ENCODE measurements around the gene KCNQ4.

Gene KCNQ4

GRCh38 chr1:40837601-40838000 lies 54.0 kb downstream of the KCNQ4 start:
- Histone ChIP-seq H3K4me3 (ENCODE audit: low read depth in 1 of 2, low read length in 2 of 2) (no peak overlapping the region), H2AFZ (ENCODE audit: low read depth, low read length) (no peak overlapping the region), H3K4me1 (ENCODE audit: insufficient read depth, low read length) (no peaks in the 10 kb centered on the region), H3K9me3 (ENCODE audit: insufficient read depth, low read length, severe bottlenecking) (no peaks in the 10 kb centered on the region), H3K36me3 (ENCODE audit: insufficient read depth, low read length) (no peaks in the 10 kb centered on the region), H3K79me2 (ENCODE audit: insufficient read depth, low read length) (no peaks in the 10 kb centered on the region), H3K27ac (ENCODE audit: low read length) (no peak overlapping the region), H3K9ac (ENCODE audit: low read depth, low read length) (no peak overlapping the region), H3K27me3 (ENCODE audit: insufficient read depth, low read length, poor library complexity) (no peaks in the 10 kb centered on the region), H3K4me2 (ENCODE audit: insufficient read depth, low read length) (no peak overlapping the region), H4K20me1 (ENCODE audit: insufficient read depth, low read length) (no peaks in the 10 kb centered on the region)
- TF ChIP-seq, protein P1, sequence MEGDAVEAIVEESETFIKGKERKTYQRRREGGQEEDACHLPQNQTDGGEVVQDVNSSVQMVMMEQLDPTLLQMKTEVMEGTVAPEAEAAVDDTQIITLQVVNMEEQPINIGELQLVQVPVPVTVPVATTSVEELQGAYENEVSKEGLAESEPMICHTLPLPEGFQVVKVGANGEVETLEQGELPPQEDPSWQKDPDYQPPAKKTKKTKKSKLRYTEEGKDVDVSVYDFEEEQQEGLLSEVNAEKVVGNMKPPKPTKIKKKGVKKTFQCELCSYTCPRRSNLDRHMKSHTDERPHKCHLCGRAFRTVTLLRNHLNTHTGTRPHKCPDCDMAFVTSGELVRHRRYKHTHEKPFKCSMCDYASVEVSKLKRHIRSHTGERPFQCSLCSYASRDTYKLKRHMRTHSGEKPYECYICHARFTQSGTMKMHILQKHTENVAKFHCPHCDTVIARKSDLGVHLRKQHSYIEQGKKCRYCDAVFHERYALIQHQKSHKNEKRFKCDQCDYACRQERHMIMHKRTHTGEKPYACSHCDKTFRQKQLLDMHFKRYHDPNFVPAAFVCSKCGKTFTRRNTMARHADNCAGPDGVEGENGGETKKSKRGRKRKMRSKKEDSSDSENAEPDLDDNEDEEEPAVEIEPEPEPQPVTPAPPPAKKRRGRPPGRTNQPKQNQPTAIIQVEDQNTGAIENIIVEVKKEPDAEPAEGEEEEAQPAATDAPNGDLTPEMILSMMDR (IDR thresholded peaks at IDR 0.05; ENCODE audit: borderline replicate concordance, extremely low read depth, low read length, poor library complexity, severe bottlenecking) = no peak
- TF ChIP-seq EZH2 (IDR thresholded peaks at IDR 0.05; ENCODE audit: borderline replicate concordance, low read depth, low read length, severe bottlenecking) = no peak
- ATAC-seq (ENCODE audit: insufficient read depth, low read depth) (no peak), DNase-seq (no peak)

DNA sequence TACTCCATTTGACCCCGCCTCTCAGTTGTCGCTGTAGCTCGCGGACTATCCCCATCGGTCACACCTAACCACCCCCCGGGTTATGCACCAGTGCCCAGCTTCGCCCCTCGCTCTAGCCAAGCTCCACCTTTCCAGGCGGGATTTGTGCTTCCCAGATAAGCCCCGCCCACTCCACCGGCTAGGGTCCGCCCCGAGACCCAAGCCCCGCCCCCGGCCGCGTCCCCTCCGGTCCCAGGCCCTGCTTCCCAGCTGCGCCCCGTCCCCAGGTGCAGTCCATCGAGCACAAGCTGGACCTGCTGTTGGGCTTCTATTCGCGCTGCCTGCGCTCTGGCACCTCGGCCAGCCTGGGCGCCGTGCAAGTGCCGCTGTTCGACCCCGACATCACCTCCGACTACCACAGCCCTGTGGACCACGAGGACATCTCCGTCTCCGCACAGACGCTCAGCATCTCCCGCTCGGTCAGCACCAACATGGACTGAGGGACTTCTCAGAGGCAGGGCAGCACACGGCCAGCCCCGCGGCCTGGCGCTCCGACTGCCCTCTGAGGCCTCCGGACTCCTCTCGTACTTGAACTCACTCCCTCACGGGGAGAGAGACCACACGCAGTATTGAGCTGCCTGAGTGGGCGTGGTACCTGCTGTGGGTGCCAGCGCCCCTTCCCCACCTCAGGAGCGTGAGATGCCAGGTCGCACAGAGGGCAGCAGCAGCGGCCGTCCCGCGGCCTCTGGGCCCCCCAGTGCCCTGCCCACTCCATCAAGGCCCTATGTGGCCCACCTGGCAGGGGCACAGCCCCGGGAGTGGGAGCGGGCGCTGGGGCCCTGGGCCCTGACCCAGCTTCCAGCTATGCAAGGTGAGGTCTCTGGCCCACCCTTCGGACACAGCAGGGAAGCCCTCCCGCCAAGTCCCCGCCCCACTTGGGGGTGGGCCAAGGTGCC lies 54.7 kb downstream of the KCNQ4 start:
- H2AFZ ChIP-seq (ENCODE audit: low read depth, low read length) = no peak overlapping the region
- no peaks in the 10 kb centered on the region for H4K20me1 ChIP-seq (ENCODE audit: insufficient read depth, low read length)
- H3K27me3 ChIP-seq (ENCODE audit: insufficient read depth, low read length, poor library complexity) = no peaks in the 10 kb centered on the region
- no peak overlapping the region for H3K9ac ChIP-seq (ENCODE audit: low read depth, low read length)
- ATAC-seq (ENCODE audit: insufficient read depth, low read depth) (no peak), DNase-seq (no peak)
- TF ChIP-seq, protein P1 (IDR thresholded peaks at IDR 0.05; ENCODE audit: borderline replicate concordance, extremely low read depth, low read length, poor library complexity, severe bottlenecking) = no peak
- TF ChIP-seq EZH2 (IDR thresholded peaks at IDR 0.05; ENCODE audit: borderline replicate concordance, low read depth, low read length, severe bottlenecking) = no peak
- no peak overlapping the region for H3K4me2 ChIP-seq (ENCODE audit: insufficient read depth, low read length)
- H3K9me3 ChIP-seq (ENCODE audit: insufficient read depth, low read length, severe bottlenecking) = no peaks in the 10 kb centered on the region
- H3K4me3 ChIP-seq (ENCODE audit: low read depth in 1 of 2, low read length in 2 of 2) = no peak overlapping the region
- H3K79me2 ChIP-seq (ENCODE audit: insufficient read depth, low read length) = no peaks in the 10 kb centered on the region
- H3K27ac ChIP-seq (ENCODE audit: low read length) = no peak overlapping the region
- no peaks in the 10 kb centered on the region for H3K4me1 ChIP-seq (ENCODE audit: insufficient read depth, low read length)
- H3K36me3 ChIP-seq (ENCODE audit: insufficient read depth, low read length) = no peaks in the 10 kb centered on the region

DNA sequence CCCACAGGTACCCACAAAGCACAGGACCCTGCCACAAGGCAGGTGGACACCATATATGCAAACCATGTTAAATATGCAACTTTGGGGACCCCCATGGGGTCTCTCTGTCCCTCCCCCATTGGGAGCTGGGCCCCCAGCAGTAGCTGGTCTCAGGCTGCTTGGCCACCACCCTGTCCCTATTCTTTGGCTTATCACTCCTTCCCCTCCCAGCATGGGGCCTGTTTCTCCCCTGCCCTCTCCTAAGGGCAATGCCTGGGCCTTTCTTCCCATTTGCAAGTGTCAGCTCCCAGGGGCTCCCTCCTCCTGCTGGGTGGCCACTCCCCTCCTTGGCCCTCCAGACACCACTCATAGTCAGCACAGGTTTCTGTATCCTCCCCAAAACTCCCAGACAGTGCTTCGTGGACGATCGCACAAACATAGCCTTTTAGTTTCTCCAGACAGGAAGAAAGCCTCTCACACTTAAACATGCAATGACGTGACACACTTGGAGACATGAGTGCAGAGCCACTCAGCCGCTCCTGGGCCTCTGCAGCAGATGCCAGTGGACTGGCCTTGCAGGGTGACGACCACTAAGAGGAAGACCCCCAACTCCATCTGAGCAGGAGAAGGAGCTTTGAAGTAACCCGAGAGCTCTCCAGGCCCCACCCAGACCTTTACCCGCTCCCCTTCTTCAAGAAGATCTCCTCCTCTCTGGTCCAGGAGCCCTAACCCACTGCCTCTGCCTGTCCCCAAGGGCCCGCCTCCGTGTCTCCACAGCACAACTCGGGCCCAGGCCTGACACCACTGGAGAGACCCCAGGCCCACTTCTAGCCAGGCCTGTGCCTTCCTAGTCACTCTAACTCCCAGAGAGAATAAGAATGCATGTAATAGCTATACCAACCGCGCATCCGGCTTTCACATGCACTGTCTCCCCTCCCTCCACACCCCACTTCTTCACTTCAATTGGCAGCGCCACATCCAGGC lies 55.7 kb downstream of the KCNQ4 start:
- Histone ChIP-seq H3K27me3 (ENCODE audit: insufficient read depth, low read length, poor library complexity) (no peaks in the 10 kb centered on the region), H3K4me3 (ENCODE audit: low read depth in 1 of 2, low read length in 2 of 2) (no peak overlapping the region), H3K79me2 (ENCODE audit: insufficient read depth, low read length) (no peaks in the 10 kb centered on the region), H3K27ac (ENCODE audit: low read length) (no peak overlapping the region), H3K36me3 (ENCODE audit: insufficient read depth, low read length) (no peaks in the 10 kb centered on the region), H4K20me1 (ENCODE audit: insufficient read depth, low read length) (no peaks in the 10 kb centered on the region), H3K9me3 (ENCODE audit: insufficient read depth, low read length, severe bottlenecking) (no peaks in the 10 kb centered on the region), H3K4me1 (ENCODE audit: insufficient read depth, low read length) (no peaks in the 10 kb centered on the region), H2AFZ (ENCODE audit: low read depth, low read length) (no peak overlapping the region), H3K9ac (ENCODE audit: low read depth, low read length) (no peak overlapping the region), H3K4me2 (ENCODE audit: insufficient read depth, low read length) (no peak overlapping the region)
- no peak for TF ChIP-seq EZH2 (IDR thresholded peaks at IDR 0.05; ENCODE audit: borderline replicate concordance, low read depth, low read length, severe bottlenecking)
- TF ChIP-seq, protein P1 (IDR thresholded peaks at IDR 0.05; ENCODE audit: borderline replicate concordance, extremely low read depth, low read length, poor library complexity, severe bottlenecking) = no peak
- DNase-seq (no peak), ATAC-seq (ENCODE audit: insufficient read depth, low read depth) (no peak)

Data from DND-41 (cell line).